ENCODE results near the gene FAM169A.
"Not testable (repeated sequence)": the region's sequence is repeated elsewhere in the genome, so short reads cannot be mapped to it uniquely, and the experiment has no call there.

Gene FAM169A

DNA sequence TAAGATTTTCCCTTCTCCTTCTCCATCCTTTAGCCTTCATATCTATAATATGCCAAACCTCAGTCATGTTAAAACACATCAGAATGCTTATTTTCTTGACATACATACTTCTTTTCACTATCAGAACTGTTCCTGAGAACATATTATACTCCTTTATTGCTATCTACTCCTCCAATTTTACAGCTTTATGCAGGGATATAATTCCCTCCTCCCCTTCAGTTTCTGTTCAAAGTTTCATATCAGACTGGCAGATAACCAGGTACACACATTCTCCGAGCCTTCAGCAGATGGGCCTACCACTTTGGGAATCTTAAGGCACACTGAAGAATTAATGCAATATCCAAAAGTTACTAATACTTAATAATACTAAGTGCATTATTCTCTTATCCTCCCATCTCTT lies 29.1 kb downstream of the FAM169A start:
- FAIRE-seq (no peak), DNase-seq (ENCODE audit: insufficient read length) (no peak)
- no peak for TF ChIP-seq POLR2A (IDR thresholded peaks at IDR 0.05; ENCODE audit: low read depth, low read length)
- no peak for TF ChIP-seq POLR2AphosphoS5 (IDR thresholded peaks at IDR 0.05; ENCODE audit: low read depth, low read length)
- no peak for TF ChIP-seq TAF1 (IDR thresholded peaks at IDR 0.05; ENCODE audit: borderline replicate concordance, low read depth, low read length)

DNA sequence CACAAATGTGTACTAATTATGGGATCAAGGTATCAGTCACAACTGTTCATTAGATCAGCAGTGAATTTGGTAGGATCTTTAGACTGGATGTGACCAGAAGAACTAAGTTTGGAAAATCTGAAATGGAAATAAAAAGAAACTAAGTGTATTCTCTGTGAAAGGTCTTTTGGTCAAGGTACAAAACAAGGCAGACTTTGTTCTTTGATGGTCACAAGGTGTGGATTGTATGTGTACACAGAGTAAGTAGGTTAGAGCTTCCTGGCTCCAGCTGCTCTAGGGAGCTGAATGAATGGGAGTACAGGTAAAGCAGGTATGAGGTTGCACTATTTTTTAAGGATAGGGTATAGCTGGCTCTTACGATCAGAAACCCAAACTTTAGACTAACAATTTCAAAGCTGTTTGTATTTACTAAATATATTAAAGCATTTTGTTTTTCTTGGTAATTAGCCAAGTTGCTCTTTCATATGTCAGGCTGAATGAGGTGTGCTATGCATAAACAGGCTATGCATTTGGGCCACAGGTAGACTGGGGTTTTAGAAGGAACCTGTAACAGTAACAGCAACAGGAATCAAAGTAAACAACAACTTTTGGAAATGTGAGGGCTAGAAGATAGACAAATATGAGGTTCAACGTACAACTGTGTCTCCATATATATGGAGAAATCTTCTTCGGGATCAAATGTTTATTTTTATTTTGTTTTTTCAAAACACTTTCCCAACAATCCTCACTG lies 32.5 kb downstream of the FAM169A start:
- no peak for DNase-seq (ENCODE audit: insufficient read length)
- FAIRE-seq: peak; percentile 21
- TF ChIP-seq POLR2A (IDR thresholded peaks at IDR 0.05; ENCODE audit: low read depth, low read length): no peak
- TF ChIP-seq TAF1 (IDR thresholded peaks at IDR 0.05; ENCODE audit: borderline replicate concordance, low read depth, low read length): no peak
- TF ChIP-seq POLR2AphosphoS5 (IDR thresholded peaks at IDR 0.05; ENCODE audit: low read depth, low read length): no peak

DNA sequence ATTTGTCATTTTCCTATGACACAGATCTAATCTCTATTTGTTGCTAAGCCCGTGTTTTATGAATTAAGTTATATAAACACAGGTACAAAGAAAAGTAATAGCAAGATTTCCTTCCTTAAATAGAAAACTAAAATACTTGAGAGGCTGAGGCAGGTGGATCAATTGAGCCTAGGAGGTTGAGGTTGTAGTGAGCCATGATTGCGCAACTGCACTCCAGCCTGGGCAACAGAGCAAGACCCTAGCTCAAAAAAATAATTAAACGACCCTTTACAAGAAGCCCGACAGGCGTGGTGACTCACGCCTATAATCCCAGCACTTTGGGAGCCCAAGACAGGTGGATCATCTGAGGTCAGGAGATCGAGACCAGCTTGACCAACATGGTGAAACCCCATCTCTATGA lies 36.8 kb downstream of the FAM169A start:
- FAIRE-seq (no peak), DNase-seq (ENCODE audit: insufficient read length) (no peak)
- TF ChIP-seq TAF1 (IDR thresholded peaks at IDR 0.05; ENCODE audit: borderline replicate concordance, low read depth, low read length) (no peak), POLR2AphosphoS5 (IDR thresholded peaks at IDR 0.05; ENCODE audit: low read depth, low read length) (no peak), POLR2A (IDR thresholded peaks at IDR 0.05; ENCODE audit: low read depth, low read length) (no peak)

DNA sequence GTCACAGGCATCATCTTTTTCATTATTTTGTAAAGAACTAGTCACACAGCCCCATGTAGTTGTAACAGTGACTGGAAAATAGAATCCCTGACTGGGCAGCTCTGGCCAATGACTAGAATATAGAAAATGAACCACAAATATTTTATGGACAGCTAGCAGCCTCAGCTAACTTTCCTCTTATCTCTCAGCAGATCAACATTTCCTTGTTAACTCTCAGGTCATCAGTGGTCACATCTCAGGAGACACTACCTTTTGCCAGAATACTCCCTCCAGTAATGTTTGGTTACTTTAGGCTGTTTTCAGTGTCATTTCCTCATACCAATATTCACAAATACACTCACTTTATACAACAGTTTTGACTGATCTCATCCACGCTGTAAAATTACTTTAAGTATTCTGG lies 43.9 kb downstream of the FAM169A start:
- FAIRE-seq: no peak
- no peak for DNase-seq (ENCODE audit: insufficient read length)
- TF ChIP-seq POLR2A (IDR thresholded peaks at IDR 0.05; ENCODE audit: low read depth, low read length) (no peak), TAF1 (IDR thresholded peaks at IDR 0.05; ENCODE audit: borderline replicate concordance, low read depth, low read length) (no peak), POLR2AphosphoS5 (IDR thresholded peaks at IDR 0.05; ENCODE audit: low read depth, low read length) (no peak)

DNA sequence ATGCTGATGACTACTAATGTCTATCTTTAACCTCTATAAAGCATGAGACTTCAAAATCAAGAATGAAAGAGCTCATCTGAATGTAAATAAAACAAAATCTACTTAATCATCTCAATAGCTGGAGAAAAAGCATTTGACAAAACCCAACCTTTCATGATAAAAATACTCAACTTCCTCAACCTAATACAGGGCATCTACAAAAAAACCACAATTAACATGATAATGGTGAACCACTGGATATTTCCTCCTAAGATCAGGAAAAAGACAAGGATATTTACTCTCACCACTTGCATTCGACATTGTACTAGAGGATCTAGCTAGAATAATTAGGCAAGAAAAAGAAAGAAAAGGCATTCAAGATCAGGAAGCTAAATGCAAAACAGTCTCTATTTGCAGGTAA lies 49.3 kb downstream of the FAM169A start:
- TF ChIP-seq POLR2A (IDR thresholded peaks at IDR 0.05; ENCODE audit: low read depth, low read length) (no peak), TAF1 (IDR thresholded peaks at IDR 0.05; ENCODE audit: borderline replicate concordance, low read depth, low read length) (no peak), POLR2AphosphoS5 (IDR thresholded peaks at IDR 0.05; ENCODE audit: low read depth, low read length) (no peak)
- DNase-seq (ENCODE audit: insufficient read length): no peak
- FAIRE-seq: no peak

DNA sequence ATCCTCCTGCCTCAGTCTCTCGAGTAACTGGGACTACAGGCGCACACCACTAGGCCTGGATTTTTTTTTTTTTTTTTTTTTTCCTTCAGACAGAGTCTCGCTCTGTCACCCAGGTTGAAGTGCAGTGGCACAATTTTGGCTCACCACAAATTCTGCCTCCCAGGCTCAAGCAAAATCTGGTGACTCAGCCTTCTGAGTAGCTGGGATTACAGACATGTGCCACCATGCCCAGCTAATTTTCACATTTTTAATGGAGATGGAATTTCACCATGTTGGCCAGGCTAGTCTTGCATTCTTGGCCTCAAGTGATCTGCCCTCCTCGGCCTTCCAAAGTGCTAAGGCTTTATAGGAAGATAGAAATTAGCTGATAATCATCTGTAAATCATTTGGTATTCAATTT lies 55.3 kb downstream of the FAM169A start:
- FAIRE-seq: no peak
- no peak for DNase-seq (ENCODE audit: insufficient read length)
- no peak for TF ChIP-seq TAF1 (IDR thresholded peaks at IDR 0.05; ENCODE audit: borderline replicate concordance, low read depth, low read length)
- no peak for TF ChIP-seq POLR2A (IDR thresholded peaks at IDR 0.05; ENCODE audit: low read depth, low read length)
- no peak for TF ChIP-seq POLR2AphosphoS5 (IDR thresholded peaks at IDR 0.05; ENCODE audit: low read depth, low read length)

DNA sequence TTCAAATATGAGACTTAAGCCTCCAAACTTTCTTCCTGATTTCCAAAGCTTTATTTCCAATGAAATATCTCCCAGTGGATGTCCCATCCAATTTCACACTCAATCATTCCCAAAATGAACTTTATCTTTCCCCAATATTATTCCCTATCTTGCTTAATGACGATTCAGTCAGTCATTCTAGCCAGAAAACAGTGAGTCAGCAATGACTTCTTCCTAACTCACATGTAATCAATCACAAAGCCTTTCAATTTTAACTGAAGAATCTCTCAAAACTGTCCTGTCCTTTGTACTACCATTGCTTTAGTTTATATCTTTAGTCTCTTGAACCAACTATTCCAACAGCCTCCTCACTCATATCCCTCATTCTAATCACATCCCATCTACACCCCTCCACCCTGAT lies 64.2 kb downstream of the FAM169A start:
- DNase-seq (ENCODE audit: insufficient read length): no peak
- FAIRE-seq: no peak
- TF ChIP-seq TAF1 (IDR thresholded peaks at IDR 0.05; ENCODE audit: borderline replicate concordance, low read depth, low read length) (no peak), POLR2AphosphoS5 (IDR thresholded peaks at IDR 0.05; ENCODE audit: low read depth, low read length) (no peak), POLR2A (IDR thresholded peaks at IDR 0.05; ENCODE audit: low read depth, low read length) (no peak)

DNA sequence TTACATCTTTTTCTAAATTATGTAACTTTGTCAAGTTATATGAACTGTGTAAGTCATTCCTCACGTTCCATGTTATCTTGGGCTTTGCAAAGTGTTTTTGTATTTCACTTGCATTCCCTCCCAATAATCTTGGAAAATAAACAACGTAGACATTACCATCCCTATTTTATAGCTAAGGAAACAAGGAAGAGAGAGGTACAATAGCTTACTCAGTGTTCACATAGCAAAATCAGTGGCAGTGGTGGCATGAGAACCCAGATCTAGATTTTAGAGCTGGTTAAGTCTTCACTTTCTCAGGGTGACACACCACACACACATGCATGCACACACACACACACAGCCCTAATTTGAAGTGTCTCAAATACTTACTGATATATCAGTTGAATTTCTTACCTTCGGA lies 65.0 kb downstream of the FAM169A start:
- DNase-seq (ENCODE audit: insufficient read length): no peak
- no peak for FAIRE-seq
- TF ChIP-seq POLR2A (IDR thresholded peaks at IDR 0.05; ENCODE audit: low read depth, low read length) (no peak), TAF1 (IDR thresholded peaks at IDR 0.05; ENCODE audit: borderline replicate concordance, low read depth, low read length) (no peak), POLR2AphosphoS5 (IDR thresholded peaks at IDR 0.05; ENCODE audit: low read depth, low read length) (no peak)

DNA sequence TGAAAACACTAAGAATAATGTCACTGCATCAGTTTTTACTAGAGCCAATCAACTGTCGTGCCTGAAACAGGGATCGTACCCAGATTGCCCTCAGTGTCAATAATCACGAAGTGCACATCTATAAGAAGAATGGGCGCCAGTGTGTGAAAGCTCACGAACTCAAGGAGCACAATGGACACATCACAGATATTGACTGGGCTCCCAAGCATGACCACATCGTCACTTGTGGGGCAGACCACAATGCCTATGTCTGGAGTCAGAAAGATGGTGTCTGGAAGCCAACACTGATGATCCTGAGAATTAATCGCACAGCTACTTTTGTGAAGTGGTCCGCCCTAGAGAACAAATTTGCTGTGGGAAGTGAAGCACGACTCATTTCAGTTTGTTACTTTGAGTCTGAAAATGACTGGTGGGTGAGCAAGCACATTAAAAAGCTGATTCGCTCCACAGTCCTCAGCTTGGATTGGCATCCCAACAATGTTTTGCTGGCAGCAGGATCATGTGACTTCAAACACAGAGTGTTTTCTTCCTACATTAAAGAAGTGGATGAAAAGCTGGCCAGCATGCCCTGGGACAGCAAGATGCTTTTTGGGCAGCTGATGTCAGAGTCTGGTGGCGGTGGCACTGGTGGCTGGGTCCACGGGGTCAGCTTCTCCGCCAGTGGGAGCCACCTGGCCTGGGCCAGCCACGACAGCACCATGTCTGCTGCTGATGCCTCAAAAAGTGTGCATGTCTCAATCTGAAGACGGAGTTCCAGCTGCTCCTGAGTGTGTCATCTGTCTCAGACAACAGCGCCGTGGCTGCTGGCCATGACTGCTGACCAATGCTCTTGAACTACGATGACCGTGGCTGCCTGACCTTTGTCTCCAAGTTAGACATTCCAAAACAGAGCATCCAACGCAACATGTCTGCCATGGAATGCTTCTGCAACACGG lies 66.9 kb downstream of the FAM169A start:
- FAIRE-seq (no peak), DNase-seq (ENCODE audit: insufficient read length) (no peak)
- no peak for TF ChIP-seq POLR2AphosphoS5 (IDR thresholded peaks at IDR 0.05; ENCODE audit: low read depth, low read length)
- no peak for TF ChIP-seq TAF1 (IDR thresholded peaks at IDR 0.05; ENCODE audit: borderline replicate concordance, low read depth, low read length)
- no peak for TF ChIP-seq POLR2A (IDR thresholded peaks at IDR 0.05; ENCODE audit: low read depth, low read length)

DNA sequence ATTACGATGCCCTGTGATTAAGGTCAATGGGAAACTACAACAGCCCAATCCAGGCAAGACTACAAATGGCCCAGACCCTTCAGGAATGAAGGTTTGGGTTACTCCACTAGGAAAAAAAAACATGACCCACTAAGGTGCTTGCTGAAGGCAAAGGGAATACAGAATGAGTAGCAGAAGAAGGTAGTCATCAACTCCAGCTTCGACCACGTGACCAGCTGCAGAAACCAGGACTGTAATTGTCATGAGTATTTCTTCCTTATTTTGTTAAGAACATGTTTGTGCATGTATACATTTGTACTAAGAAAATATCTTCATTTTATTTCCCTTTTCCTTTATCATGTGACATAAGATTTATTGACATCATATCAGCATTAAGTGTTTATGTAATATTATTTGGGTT lies 74.5 kb downstream of the FAM169A start:
- FAIRE-seq; DNase-seq (ENCODE audit: insufficient read length): not testable (repeated sequence)

DNA sequence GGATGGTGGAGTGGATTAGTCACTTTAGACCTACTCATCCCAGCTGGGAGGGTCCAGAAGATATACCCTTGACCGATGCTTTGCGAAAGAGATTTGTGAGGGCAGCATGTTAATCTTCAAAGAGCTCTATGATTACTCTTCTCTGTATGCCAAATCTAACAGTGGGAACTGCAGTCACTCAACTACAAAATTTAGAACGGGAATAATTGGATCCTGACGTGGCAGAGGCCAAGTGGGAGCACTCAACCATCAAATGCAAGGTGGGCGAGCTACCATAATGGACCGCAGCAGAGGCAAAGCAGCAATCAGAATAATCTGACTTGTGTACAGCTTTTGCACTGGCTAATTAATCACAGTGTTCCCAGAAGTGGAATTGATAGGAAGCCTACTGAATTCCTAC lies 78.8 kb downstream of the FAM169A start:
- FAIRE-seq (no peak), DNase-seq (ENCODE audit: insufficient read length) (no peak)
- TF ChIP-seq POLR2AphosphoS5 (IDR thresholded peaks at IDR 0.05; ENCODE audit: low read depth, low read length) (no peak), TAF1 (IDR thresholded peaks at IDR 0.05; ENCODE audit: borderline replicate concordance, low read depth, low read length) (no peak), POLR2A (IDR thresholded peaks at IDR 0.05; ENCODE audit: low read depth, low read length) (no peak)

DNA sequence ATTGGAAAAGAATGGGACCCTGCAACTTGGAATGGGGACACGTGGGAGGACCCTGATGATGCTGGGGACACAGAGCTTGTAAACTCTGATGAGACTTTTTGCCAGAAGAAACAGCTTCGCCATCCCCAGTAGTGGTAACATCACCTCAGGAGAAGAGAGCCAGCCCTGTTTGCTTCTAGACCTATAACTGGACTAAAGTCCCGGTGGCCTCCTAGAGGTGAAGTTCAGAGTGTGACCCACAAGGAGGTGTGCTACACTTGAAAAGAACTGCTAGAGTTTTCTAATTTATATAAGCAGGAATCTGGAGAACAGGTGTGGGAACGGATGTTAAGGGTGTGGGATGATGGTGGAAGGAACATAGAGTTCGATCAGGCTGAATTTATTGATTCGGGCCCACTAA lies 79.3 kb downstream of the FAM169A start:
- no peak for TF ChIP-seq TAF1 (IDR thresholded peaks at IDR 0.05; ENCODE audit: borderline replicate concordance, low read depth, low read length)
- TF ChIP-seq POLR2AphosphoS5 (IDR thresholded peaks at IDR 0.05; ENCODE audit: low read depth, low read length): no peak
- TF ChIP-seq POLR2A (IDR thresholded peaks at IDR 0.05; ENCODE audit: low read depth, low read length): no peak
- no peak for FAIRE-seq
- no peak for DNase-seq (ENCODE audit: insufficient read length)

Data from GM12892 (cell line).